Ishikawa (cell line): Measurements from ENCODE around the gene TNFRSF9.

Experiments
- CEBPB ChIP-seq: IDR thresholded peaks from 2 replicates; pipeline ENCODE4 v1.6.1; 2012
- EP300 ChIP-seq: IDR thresholded peaks from 2 replicates; pipeline ENCODE4 v1.6.1; 2012; ENCODE audit warnings: borderline replicate concordance
- TF ChIP-seq, protein P1 (sequence below): IDR thresholded peaks from 2 replicates; pipeline ENCODE4 v1.6.1; 2012; ENCODE audit warnings: low read depth, mild to moderate bottlenecking

DNA sequence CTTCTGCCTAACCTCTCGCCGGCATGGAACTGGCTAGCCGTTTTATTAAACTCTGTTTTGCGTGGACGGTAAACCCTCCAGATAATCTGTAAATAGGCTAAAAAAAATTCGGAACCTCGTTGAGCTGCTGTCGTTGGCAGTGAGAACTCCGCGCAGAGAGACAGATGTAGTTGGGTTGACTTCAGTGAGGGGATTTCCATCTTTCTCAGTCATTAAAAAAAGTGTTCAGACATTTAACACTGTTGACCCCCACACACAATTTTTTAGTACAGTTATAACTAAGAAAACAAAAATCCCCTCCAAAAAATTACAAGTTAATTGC lies 21.3 kb upstream of the TNFRSF9 start:
- no peak for TF ChIP-seq EP300
- TF ChIP-seq, protein P1, sequence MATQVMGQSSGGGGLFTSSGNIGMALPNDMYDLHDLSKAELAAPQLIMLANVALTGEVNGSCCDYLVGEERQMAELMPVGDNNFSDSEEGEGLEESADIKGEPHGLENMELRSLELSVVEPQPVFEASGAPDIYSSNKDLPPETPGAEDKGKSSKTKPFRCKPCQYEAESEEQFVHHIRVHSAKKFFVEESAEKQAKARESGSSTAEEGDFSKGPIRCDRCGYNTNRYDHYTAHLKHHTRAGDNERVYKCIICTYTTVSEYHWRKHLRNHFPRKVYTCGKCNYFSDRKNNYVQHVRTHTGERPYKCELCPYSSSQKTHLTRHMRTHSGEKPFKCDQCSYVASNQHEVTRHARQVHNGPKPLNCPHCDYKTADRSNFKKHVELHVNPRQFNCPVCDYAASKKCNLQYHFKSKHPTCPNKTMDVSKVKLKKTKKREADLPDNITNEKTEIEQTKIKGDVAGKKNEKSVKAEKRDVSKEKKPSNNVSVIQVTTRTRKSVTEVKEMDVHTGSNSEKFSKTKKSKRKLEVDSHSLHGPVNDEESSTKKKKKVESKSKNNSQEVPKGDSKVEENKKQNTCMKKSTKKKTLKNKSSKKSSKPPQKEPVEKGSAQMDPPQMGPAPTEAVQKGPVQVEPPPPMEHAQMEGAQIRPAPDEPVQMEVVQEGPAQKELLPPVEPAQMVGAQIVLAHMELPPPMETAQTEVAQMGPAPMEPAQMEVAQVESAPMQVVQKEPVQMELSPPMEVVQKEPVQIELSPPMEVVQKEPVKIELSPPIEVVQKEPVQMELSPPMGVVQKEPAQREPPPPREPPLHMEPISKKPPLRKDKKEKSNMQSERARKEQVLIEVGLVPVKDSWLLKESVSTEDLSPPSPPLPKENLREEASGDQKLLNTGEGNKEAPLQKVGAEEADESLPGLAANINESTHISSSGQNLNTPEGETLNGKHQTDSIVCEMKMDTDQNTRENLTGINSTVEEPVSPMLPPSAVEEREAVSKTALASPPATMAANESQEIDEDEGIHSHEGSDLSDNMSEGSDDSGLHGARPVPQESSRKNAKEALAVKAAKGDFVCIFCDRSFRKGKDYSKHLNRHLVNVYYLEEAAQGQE = no peak
- TF ChIP-seq CEBPB = no peak
